HCT116 (cell line): ENCODE results near the gene PARVB.

Experiments
- ATF3 ChIP-seq: IDR thresholded peaks from 2 replicates; pipeline ENCODE4 v1.6.1; 2012
- CBX3 ChIP-seq: IDR thresholded peaks from 2 replicates; pipeline ENCODE4 v1.6.1; 2012; ENCODE audit warnings: low read depth
- CEBPB ChIP-seq: IDR thresholded peaks from 2 replicates; pipeline ENCODE4 v1.6.1; 2012; ENCODE audit warnings: low read depth
- ELF1 ChIP-seq: IDR thresholded peaks from 2 replicates; pipeline ENCODE4 v1.6.1; 2012; ENCODE audit warnings: low read depth, borderline replicate concordance
- EZH2 ChIP-seq: fragments of 200-600 bp; sonication (generic); IDR thresholded peaks from 2 replicates; pipeline ENCODE4 v1.6.1; 2017; ENCODE audit warnings: antibody characterized with exemption, mixed run types
- EZH2phosphoT487 ChIP-seq: fragments of 200-600 bp; IDR thresholded peaks from 2 replicates; pipeline ENCODE4 v1.6.1; 2018; ENCODE audit warnings: antibody characterized with exemption, borderline replicate concordance
- POLR2A ChIP-seq: IDR thresholded peaks from 2 replicates; pipeline ENCODE4 v1.7.0; 2011; ENCODE audit warnings: borderline replicate concordance; ENCODE audit not compliant: insufficient read depth, insufficient read length; ENCODE audit errors: extremely low read depth
- POLR2AphosphoS5 ChIP-seq: IDR thresholded peaks from 2 replicates; pipeline ENCODE4 v1.6.1; 2011; ENCODE audit warnings: mild to moderate bottlenecking, low read depth, low read length, moderate library complexity
- RAD21 ChIP-seq: IDR thresholded peaks from 2 replicates; pipeline ENCODE4 v1.6.1; 2012; ENCODE audit warnings: low read depth, mild to moderate bottlenecking
- SIN3A ChIP-seq: IDR thresholded peaks from 2 replicates; pipeline ENCODE4 v1.6.1; 2012; ENCODE audit warnings: low read depth
- ZNF274 ChIP-seq: fragments of 200-500 bp; sonication (Bioruptor generic); IDR thresholded peaks from 2 replicates; pipeline ENCODE4 v1.6.1; 2014; ENCODE audit warnings: mild to moderate bottlenecking, low read depth, low read length, inconsistent platforms
- TF ChIP-seq, protein P1 (sequence below), 3 experiments: fragments of 200-600 bp in 1 of 3; sonication (generic) in 1 of 3; IDR thresholded peaks in 2 of 3; conservative IDR thresholded peaks in 1 of 3; 2 replicates each; pipeline ENCODE4 v1.5.1; 2012 to 2017; ENCODE audit warnings: low read depth in 2 of 3, low read length in 2 of 3, antibody characterized with exemption in 1 of 3, borderline replicate concordance in 1 of 3, control low read depth in 1 of 3, mild to moderate bottlenecking in 1 of 3, mixed read lengths in 1 of 3, mixed run types in 1 of 3, moderate library complexity in 1 of 3; ENCODE audit not compliant: insufficient read depth in 1 of 3

DNA sequence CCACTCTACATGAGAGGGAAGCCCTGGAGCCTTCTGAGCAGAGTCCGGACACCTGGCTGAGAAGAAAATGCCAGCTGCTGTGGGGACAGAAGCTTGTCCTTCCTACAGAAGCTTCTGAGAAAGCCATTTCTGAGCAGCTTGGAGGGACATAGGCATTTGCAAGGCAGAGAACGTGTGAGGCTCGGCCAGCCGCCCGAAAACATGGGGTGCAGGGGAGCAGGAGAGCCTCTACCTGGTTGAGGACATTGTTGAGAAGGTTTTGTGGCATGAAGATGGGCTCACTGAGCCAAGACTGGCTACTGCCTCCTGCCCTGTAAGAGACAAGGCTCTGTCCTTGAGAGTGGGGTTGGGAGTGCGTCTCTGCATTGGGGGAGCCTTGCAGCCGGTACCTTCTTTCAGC is 43.5 kb upstream of the PARVB start:
- TF ChIP-seq, protein P1, sequence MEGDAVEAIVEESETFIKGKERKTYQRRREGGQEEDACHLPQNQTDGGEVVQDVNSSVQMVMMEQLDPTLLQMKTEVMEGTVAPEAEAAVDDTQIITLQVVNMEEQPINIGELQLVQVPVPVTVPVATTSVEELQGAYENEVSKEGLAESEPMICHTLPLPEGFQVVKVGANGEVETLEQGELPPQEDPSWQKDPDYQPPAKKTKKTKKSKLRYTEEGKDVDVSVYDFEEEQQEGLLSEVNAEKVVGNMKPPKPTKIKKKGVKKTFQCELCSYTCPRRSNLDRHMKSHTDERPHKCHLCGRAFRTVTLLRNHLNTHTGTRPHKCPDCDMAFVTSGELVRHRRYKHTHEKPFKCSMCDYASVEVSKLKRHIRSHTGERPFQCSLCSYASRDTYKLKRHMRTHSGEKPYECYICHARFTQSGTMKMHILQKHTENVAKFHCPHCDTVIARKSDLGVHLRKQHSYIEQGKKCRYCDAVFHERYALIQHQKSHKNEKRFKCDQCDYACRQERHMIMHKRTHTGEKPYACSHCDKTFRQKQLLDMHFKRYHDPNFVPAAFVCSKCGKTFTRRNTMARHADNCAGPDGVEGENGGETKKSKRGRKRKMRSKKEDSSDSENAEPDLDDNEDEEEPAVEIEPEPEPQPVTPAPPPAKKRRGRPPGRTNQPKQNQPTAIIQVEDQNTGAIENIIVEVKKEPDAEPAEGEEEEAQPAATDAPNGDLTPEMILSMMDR (IDR thresholded peaks at IDR 0.05 in 2 of 3, conservative IDR thresholded peaks at IDR 0.05 in 1 of 3; ENCODE audit: borderline replicate concordance in 1 of 3, insufficient read depth in 1 of 3, low read depth in 2 of 3, low read length in 2 of 3), result no peak
- no peak for TF ChIP-seq ATF3
- TF ChIP-seq ELF1, result no peak
- no peak for TF ChIP-seq POLR2A
- TF ChIP-seq EZH2, result no peak
- no peak for TF ChIP-seq EZH2phosphoT487
- no peak for TF ChIP-seq ZNF274
- TF ChIP-seq POLR2AphosphoS5, result no peak
- TF ChIP-seq SIN3A, result no peak
- no peak for TF ChIP-seq CBX3
- TF ChIP-seq RAD21, result no peak
- TF ChIP-seq CEBPB, result no peak
